Measurements from ENCODE around the gene PAPPA.

GRCh38 chr9:116451500-116452115, 298.0 kb downstream of the PAPPA start:
- TF ChIP-seq EZH2 (IDR thresholded peaks at IDR 0.05; ENCODE audit: borderline replicate concordance, low read length) (no peak), CTCF (conservative IDR thresholded peaks at IDR 0.05 in 1 of 2, IDR thresholded peaks at IDR 0.05 in 1 of 2; ENCODE audit: extremely low read depth in 1 of 2, insufficient read depth in 1 of 2, low read depth in 1 of 2, low read length in 2 of 2) (no peak)

All from mammary epithelial cell (primary cell).